OCI-LY3 (cell line): ENCODE measurements around the gene RAC3.

Experiments
- EZH2phosphoT487 ChIP-seq: fragments of 200-600 bp; shearing (Covaris generic); IDR thresholded peaks from 2 replicates; pipeline ENCODE4 v1.6.1; 2018; ENCODE audit warnings: antibody characterized with exemption, mixed run types, low read depth
- TF ChIP-seq, protein P1 (sequence below): fragments of 200-600, 300-600 bp; sonication (generic); IDR thresholded peaks from 2 replicates; pipeline ENCODE4 v1.5.1; 2014; ENCODE audit warnings: antibody characterized with exemption, low read length, low read depth

DNA sequence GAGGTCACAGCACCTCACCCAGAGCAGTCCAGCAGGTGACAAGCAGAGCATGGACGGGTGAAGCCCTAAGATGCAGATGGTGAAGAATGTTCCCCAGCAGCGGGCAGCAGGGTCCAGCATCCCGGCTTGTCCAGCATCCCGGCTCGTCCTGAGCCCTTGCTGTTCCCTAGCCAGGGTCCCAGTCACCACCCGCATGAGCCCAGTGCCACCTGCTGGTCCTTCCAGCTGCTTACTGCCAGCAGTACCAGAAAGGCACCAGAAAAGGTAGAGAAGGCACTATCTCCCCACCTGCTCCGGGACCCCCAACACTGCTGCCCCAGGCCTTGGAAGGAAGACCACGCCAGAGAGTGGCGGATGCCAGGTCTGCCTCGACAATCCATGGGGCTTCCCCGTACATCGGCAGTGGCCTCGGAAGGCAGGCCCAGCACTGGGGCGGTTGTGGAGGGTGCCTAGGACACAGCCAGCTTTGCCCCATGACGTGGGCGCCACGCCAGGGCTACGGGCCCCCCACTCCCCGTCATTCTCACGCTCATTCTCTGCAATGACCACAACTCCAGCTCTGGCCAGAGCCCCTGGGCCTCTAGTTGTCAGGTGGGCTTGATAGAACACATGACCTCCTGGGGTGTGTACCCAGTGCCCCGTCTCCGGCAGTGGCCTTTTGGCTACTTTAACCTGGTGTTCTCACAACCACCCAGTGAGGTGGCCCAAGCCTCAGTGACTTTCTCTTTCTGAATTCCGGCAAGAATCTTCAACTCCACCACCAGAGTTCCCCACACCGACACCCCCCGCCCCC lies 10.2 kb upstream of the RAC3 start:
- TF ChIP-seq, protein P1, sequence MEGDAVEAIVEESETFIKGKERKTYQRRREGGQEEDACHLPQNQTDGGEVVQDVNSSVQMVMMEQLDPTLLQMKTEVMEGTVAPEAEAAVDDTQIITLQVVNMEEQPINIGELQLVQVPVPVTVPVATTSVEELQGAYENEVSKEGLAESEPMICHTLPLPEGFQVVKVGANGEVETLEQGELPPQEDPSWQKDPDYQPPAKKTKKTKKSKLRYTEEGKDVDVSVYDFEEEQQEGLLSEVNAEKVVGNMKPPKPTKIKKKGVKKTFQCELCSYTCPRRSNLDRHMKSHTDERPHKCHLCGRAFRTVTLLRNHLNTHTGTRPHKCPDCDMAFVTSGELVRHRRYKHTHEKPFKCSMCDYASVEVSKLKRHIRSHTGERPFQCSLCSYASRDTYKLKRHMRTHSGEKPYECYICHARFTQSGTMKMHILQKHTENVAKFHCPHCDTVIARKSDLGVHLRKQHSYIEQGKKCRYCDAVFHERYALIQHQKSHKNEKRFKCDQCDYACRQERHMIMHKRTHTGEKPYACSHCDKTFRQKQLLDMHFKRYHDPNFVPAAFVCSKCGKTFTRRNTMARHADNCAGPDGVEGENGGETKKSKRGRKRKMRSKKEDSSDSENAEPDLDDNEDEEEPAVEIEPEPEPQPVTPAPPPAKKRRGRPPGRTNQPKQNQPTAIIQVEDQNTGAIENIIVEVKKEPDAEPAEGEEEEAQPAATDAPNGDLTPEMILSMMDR, result peak; percentile 69
- no peak for TF ChIP-seq EZH2phosphoT487
